Keratinocyte (primary cell): ENCODE measurements around the gene CDADC1. TPM values are rescaled to one million over a fixed set of nuclear protein-coding genes. Genes with fewer than 3 reads are reported as not detected.

Source experiments
- DNase-seq: peaks from one replicate; pipeline ENCODE4 v3.0.0-alpha.2; 2011; ENCODE audit warnings: low read depth, missing footprints, low spot score
- FAIRE-seq: peaks from 2 replicates; lab custom pipeline; 2011; peaks lifted over from hg19 to GRCh38; lab: Jason Lieb, UNC
- H2AFZ ChIP-seq: 2 replicates; pipeline ENCODE4 v1.6.0; 2012; ENCODE audit warnings: low read length, control low read depth, inconsistent platforms; ENCODE audit not compliant: control insufficient read depth
- H3K27ac ChIP-seq: 2 replicates; pipeline ENCODE4 v1.5.1; 2011; ENCODE audit warnings: low read length; ENCODE audit not compliant: control insufficient read depth, insufficient read depth
- H3K27me3 ChIP-seq: 3 replicates; pipeline ENCODE4 v1.6.0; 2011; ENCODE audit warnings: low read length; ENCODE audit not compliant: control insufficient read depth, insufficient read depth; ENCODE audit errors: extremely low read depth
- H3K36me3 ChIP-seq, 2 experiments: 2 replicates in 1 of 2; 3 replicates in 1 of 2; pipeline ENCODE4 v1.5.1; 2011; ENCODE audit warnings: low read length in 2 of 2, mild to moderate bottlenecking in 1 of 2; ENCODE audit not compliant: control insufficient read depth in 2 of 2, insufficient read depth in 2 of 2; ENCODE audit errors: extremely low read depth in 1 of 2
- H3K4me1 ChIP-seq: 3 replicates; pipeline ENCODE4 v1.5.1; 2011; ENCODE audit warnings: low read length; ENCODE audit not compliant: control insufficient read depth, insufficient read depth; ENCODE audit errors: extremely low read depth
- H3K4me2 ChIP-seq: 3 replicates; pipeline ENCODE4 v1.6.0; 2011; ENCODE audit warnings: low read depth, low read length; ENCODE audit not compliant: control insufficient read depth, insufficient read depth; ENCODE audit errors: extremely low read depth
- H3K4me3 ChIP-seq, 3 experiments: fragments of 200-600 bp in 1 of 3; sonication (generic) in 1 of 3; 2 replicates in 2 of 3; 3 replicates in 1 of 3; pipeline ENCODE4 v1.5.1; 2011 to 2016; ENCODE audit warnings: low read length in 3 of 3, mild to moderate bottlenecking in 3 of 3, control low read depth in 2 of 3, inconsistent platforms in 1 of 3, low read depth in 1 of 3, mixed read lengths in 1 of 3, mixed run types in 1 of 3, moderate library complexity in 1 of 3; ENCODE audit not compliant: control insufficient read depth in 2 of 3, insufficient read depth in 2 of 3; ENCODE audit errors: extremely low read depth in 1 of 3
- H3K79me2 ChIP-seq: 2 replicates; pipeline ENCODE4 v1.6.0; 2012; ENCODE audit warnings: low read length; ENCODE audit not compliant: control insufficient read depth, insufficient read depth
- H3K9ac ChIP-seq: 3 replicates; pipeline ENCODE4 v1.6.0; 2011; ENCODE audit warnings: low read length; ENCODE audit not compliant: control insufficient read depth, insufficient read depth; ENCODE audit errors: extremely low read depth
- H3K9me1 ChIP-seq: 3 replicates; pipeline ENCODE4 v1.6.0; 2011; ENCODE audit warnings: low read length; ENCODE audit not compliant: control insufficient read depth, insufficient read depth; ENCODE audit errors: extremely low read depth
- H3K9me3 ChIP-seq: 2 replicates; pipeline ENCODE4 v1.5.1; 2012; ENCODE audit warnings: low read depth, low read length; ENCODE audit not compliant: control insufficient read depth
- H4K20me1 ChIP-seq: 3 replicates; pipeline ENCODE4 v1.6.0; 2011; ENCODE audit warnings: low read length; ENCODE audit not compliant: control insufficient read depth, insufficient read depth; ENCODE audit errors: extremely low read depth
- EZH2 ChIP-seq: IDR thresholded peaks from one replicate; pipeline ENCODE4 v1.6.1; 2012; ENCODE audit warnings: inconsistent platforms, mild to moderate bottlenecking, low read length, moderate library complexity
- dilution Hi-C: fragments of 300-500 bp; cut with MboI; formaldehyde crosslinking; loops from one replicate; pipeline ENCODE4 v1.7.0; 2020; ENCODE audit warnings: low sequenced_read_pairs; ENCODE audit not compliant: extremely low pct_ligation_motif_present
- polyA plus RNA-seq, 5 experiments: library from polyadenylated mRNA; depleted of rRNA in 3 of 5; stranded (reverse) in 3 of 5; stranded (forward) in 1 of 5; unstranded in 1 of 5; fragments of >200 nt; gene quantifications; 1 replicate in 1 of 5; 2 replicates in 3 of 5; 3 replicates in 1 of 5; pipeline versions ENCODE4 v1.2.1 to v1.2.3, GENCODE V29; 2011 to 2012; ENCODE audit warnings: missing spikeins in 2 of 5, low read depth in 1 of 5, low replicate concordance in 1 of 5
- TF ChIP-seq, protein P1 (sequence below), 3 experiments: IDR thresholded peaks in 1 of 3; conservative IDR thresholded peaks in 1 of 3; optimal IDR thresholded peaks in 1 of 3; 2 replicates in 2 of 3; 3 replicates in 1 of 3; pipeline versions ENCODE3 to v1.5.1; 2011; ENCODE audit warnings: low read length in 3 of 3, mild to moderate bottlenecking in 3 of 3, moderate library complexity in 2 of 3, control low read depth in 1 of 3, inconsistent platforms in 1 of 3; ENCODE audit not compliant: insufficient read depth in 2 of 3; ENCODE audit errors: extremely low read depth in 1 of 3

CDADC1 gene
- polyA plus RNA-seq, 1 donor (not counting 4 experiments of a cell fraction or from before 2014, with no cell fraction given), result 3.8 TPM

- Histone ChIP-seq H3K4me2 (no peak overlapping the region), H3K4me3 (no peak overlapping the region), H3K9me1 (no peaks in the 10 kb centered on the region), H3K36me3 (no peaks in the 10 kb centered on the region), H3K79me2 (no peaks in the 10 kb centered on the region), H3K27ac (no peak overlapping the region), H3K9ac (no peak overlapping the region), H4K20me1 (no peaks in the 10 kb centered on the region), H3K27me3 (no peaks in the 10 kb centered on the region), H3K9me3 (no peaks in the 10 kb centered on the region), H3K4me1 (peaks cover 15% of the 10 kb centered on the region), H2AFZ (no peak overlapping the region)
- TF ChIP-seq, protein P1, sequence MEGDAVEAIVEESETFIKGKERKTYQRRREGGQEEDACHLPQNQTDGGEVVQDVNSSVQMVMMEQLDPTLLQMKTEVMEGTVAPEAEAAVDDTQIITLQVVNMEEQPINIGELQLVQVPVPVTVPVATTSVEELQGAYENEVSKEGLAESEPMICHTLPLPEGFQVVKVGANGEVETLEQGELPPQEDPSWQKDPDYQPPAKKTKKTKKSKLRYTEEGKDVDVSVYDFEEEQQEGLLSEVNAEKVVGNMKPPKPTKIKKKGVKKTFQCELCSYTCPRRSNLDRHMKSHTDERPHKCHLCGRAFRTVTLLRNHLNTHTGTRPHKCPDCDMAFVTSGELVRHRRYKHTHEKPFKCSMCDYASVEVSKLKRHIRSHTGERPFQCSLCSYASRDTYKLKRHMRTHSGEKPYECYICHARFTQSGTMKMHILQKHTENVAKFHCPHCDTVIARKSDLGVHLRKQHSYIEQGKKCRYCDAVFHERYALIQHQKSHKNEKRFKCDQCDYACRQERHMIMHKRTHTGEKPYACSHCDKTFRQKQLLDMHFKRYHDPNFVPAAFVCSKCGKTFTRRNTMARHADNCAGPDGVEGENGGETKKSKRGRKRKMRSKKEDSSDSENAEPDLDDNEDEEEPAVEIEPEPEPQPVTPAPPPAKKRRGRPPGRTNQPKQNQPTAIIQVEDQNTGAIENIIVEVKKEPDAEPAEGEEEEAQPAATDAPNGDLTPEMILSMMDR (optimal IDR thresholded peaks at IDR 0.05 in 1 of 3, IDR thresholded peaks at IDR 0.05 in 1 of 3, conservative IDR thresholded peaks at IDR 0.05 in 1 of 3; ENCODE audit: extremely low read depth in 1 of 3, insufficient read depth in 2 of 3, low read length in 3 of 3), result no peak
- TF ChIP-seq EZH2, result no peak
- dilution Hi-C loops, result loop anchor here (25.0 kb wide), 1 partner anchor 133 kb away; the partner anchor contains the start of genes CAB39L and SETDB2
- FAIRE-seq (no peak), DNase-seq (no peak)
Measured at GRCh38 chr13:49304356-49304755, 56.6 kb downstream of the CDADC1 start.

GRCh38 chr13:49304763-49305700 lies 57.3 kb downstream of the CDADC1 start:
- dilution Hi-C loops, result loop anchor here (25.0 kb wide), 1 partner anchor 132 kb away; the partner anchor contains the start of genes CAB39L and SETDB2
- DNase-seq (no peak), FAIRE-seq (peak; percentile 34)
- no peaks in the 10 kb centered on the region for H3K9me3 ChIP-seq
- peaks cover 15% of the 10 kb centered on the region for H3K4me1 ChIP-seq
- no peak overlapping the region for H2AFZ ChIP-seq
- no peaks in the 10 kb centered on the region for H4K20me1 ChIP-seq
- no peaks in the 10 kb centered on the region for H3K9me1 ChIP-seq
- no peak overlapping the region for H3K4me3 ChIP-seq
- no peak overlapping the region for H3K27ac ChIP-seq
- H3K9ac ChIP-seq, result no peak overlapping the region
- no peaks in the 10 kb centered on the region for H3K36me3 ChIP-seq
- no peaks in the 10 kb centered on the region for H3K27me3 ChIP-seq
- H3K4me2 ChIP-seq, result no peak overlapping the region
- no peaks in the 10 kb centered on the region for H3K79me2 ChIP-seq
- TF ChIP-seq, protein P1 (optimal IDR thresholded peaks at IDR 0.05 in 1 of 3, IDR thresholded peaks at IDR 0.05 in 1 of 3, conservative IDR thresholded peaks at IDR 0.05 in 1 of 3; ENCODE audit: extremely low read depth in 1 of 3, insufficient read depth in 2 of 3, low read length in 3 of 3), result no peak
- no peak for TF ChIP-seq EZH2
